ENCODE data around the gene LHX4.

LHX4 gene

GRCh38 chr1:180295999-180296398, 65.9 kb downstream of the LHX4 start:
- no peak overlapping the region for H3K27ac ChIP-seq
- POLR2A ChIA-PET (ENCODE audit: low non-redundant PET) = no interaction called here
- CTCF ChIA-PET = no interaction called here
- no peak for DNase-seq (ENCODE audit: low spot score)
- TF ChIP-seq CTCF (conservative IDR thresholded peaks at IDR 0.05; ENCODE audit: low read depth) = no peak

GRCh38 chr1:180299479-180300221, 69.6 kb downstream of the LHX4 start:
- ChIA-PET POLR2A (ENCODE audit: low non-redundant PET) (no interaction called here), CTCF (no interaction called here)
- DNase-seq (ENCODE audit: low spot score) = no peak
- TF ChIP-seq CTCF (conservative IDR thresholded peaks at IDR 0.05; ENCODE audit: low read depth) = no peak
- H3K27ac ChIP-seq = no peak overlapping the region

- no peak for TF ChIP-seq CTCF (conservative IDR thresholded peaks at IDR 0.05; ENCODE audit: low read depth)
- CTCF ChIA-PET = interaction anchor here (0.6 kb wide), 1 partner anchor 49 kb away, joined by 3 read pairs; no protein-coding TSS in a partner anchor
- POLR2A ChIA-PET (ENCODE audit: low non-redundant PET) = no interaction called here
- no peak for DNase-seq (ENCODE audit: low spot score)
- no peak overlapping the region for H3K27ac ChIP-seq
Observed at GRCh38 chr1:180301135-180301742, 71.2 kb downstream of the LHX4 start.

- POLR2A ChIA-PET (ENCODE audit: low non-redundant PET) = no interaction called here
- CTCF ChIA-PET = no interaction called here
- TF ChIP-seq CTCF (conservative IDR thresholded peaks at IDR 0.05; ENCODE audit: low read depth) = no peak
- peak; percentile 13 for DNase-seq (ENCODE audit: low spot score)
- no peak overlapping the region for H3K27ac ChIP-seq
Observed at GRCh38 chr1:180309338-180309737, 79.3 kb downstream of the LHX4 start.

- no peak for DNase-seq (ENCODE audit: low spot score)
- CTCF ChIA-PET = no interaction called here
- H3K27ac ChIP-seq = no peak overlapping the region
- POLR2A ChIA-PET (ENCODE audit: low non-redundant PET) = no interaction called here
- no peak for TF ChIP-seq CTCF (conservative IDR thresholded peaks at IDR 0.05; ENCODE audit: low read depth)
Observed at GRCh38 chr1:180310095-180310494, 80.0 kb downstream of the LHX4 start.

- TF ChIP-seq CTCF (conservative IDR thresholded peaks at IDR 0.05; ENCODE audit: low read depth) = no peak
- H3K27ac ChIP-seq = no peak overlapping the region
- ChIA-PET POLR2A (ENCODE audit: low non-redundant PET) (no interaction called here), CTCF (no interaction called here)
- DNase-seq (ENCODE audit: low spot score) = no peak
Observed at GRCh38 chr1:180311011-180311730, 81.1 kb downstream of the LHX4 start.

Data from RWPE1 (cell line).